ENCODE results near the gene GNAI3.

GRCh38 chr1:109582021-109582420, 33.6 kb downstream of the GNAI3 start:
- TF ChIP-seq CTCF (IDR thresholded peaks at IDR 0.05), result no peak
- TF ChIP-seq POLR2A (IDR thresholded peaks at IDR 0.05), result no peak

Measured in body of pancreas (tissue), 4 donors.